ENCODE measurements around the gene CUL1.

Gene CUL1

GRCh38 chr7:148698397-148699023, at the start of gene CUL1:
TSS of gene CUL1 (plus strand) at chr7:148698903. CDS start at chr7:148730123, 31,220 bp downstream.
- peak; percentile 68 for DNase-seq

- no peak for DNase-seq
These were observed 48.4 kb upstream of the CUL1 start for GRCh38 chr7:148650232-148650858.

GRCh38 chr7:148652773-148653172, 45.9 kb upstream of the CUL1 start:
- DNase-seq = no peak

GRCh38 chr7:148657929-148658328, 40.8 kb upstream of the CUL1 start:
- DNase-seq = no peak

GRCh38 chr7:148661471-148661870, 37.2 kb upstream of the CUL1 start:
- no peak for DNase-seq

GRCh38 chr7:148662646-148663045, 36.1 kb upstream of the CUL1 start:
- no peak for DNase-seq

- DNase-seq = no peak
These were observed 34.4 kb upstream of the CUL1 start for GRCh38 chr7:148664324-148664723.

- no peak for DNase-seq
These were observed 33.5 kb upstream of the CUL1 start for GRCh38 chr7:148665221-148665620.

- DNase-seq = no peak
These were observed 28.8 kb upstream of the CUL1 start for GRCh38 chr7:148669927-148670326.

GRCh38 chr7:148670374-148670773, 28.3 kb upstream of the CUL1 start:
- no peak for DNase-seq

GRCh38 chr7:148670807-148671206, 27.9 kb upstream of the CUL1 start:
- DNase-seq = no peak

GRCh38 chr7:148672041-148672440, 26.7 kb upstream of the CUL1 start:
- DNase-seq = no peak

- no peak for DNase-seq
These were observed 24.0 kb upstream of the CUL1 start for GRCh38 chr7:148674689-148675088.

- no peak for DNase-seq
These were observed 22.4 kb upstream of the CUL1 start for GRCh38 chr7:148676291-148676690.

GRCh38 chr7:148681821-148682220, 16.9 kb upstream of the CUL1 start:
- no peak for DNase-seq

GRCh38 chr7:148684289-148684830, 14.3 kb upstream of the CUL1 start:
- DNase-seq = no peak

GRCh38 chr7:148686312-148686937, 12.3 kb upstream of the CUL1 start:
- DNase-seq = no peak

- DNase-seq = no peak
These were observed 11.1 kb upstream of the CUL1 start for GRCh38 chr7:148687555-148687954.

GRCh38 chr7:148688526-148688925, 10.2 kb upstream of the CUL1 start:
- no peak for DNase-seq

GRCh38 chr7:148693651-148694050, 5.1 kb upstream of the CUL1 start:
- no peak for DNase-seq

GRCh38 chr7:148694631-148695030, 4.1 kb upstream of the CUL1 start:
- DNase-seq = no peak

GRCh38 chr7:148695953-148696352, 2.8 kb upstream of the CUL1 start:
- DNase-seq = no peak

GRCh38 chr7:148696787-148697186, 1.9 kb upstream of the CUL1 start:
- DNase-seq = no peak
